Hematopoietic multipotent progenitor cell treated with erythropoietin and hydrocortisone succinate and interleukin-3 and kit ligand, for 17 days (in vitro differentiated cells): Measurements from ENCODE around the gene PTPRK.
"Not testable (repeated sequence)": the region's sequence is repeated elsewhere in the genome, so short reads cannot be mapped to it uniquely, and the experiment has no call there.

Experiments used
- DNase-seq: peaks from one replicate; pipeline ENCODE4 v3.0.0-alpha.2; 2015; ENCODE audit warnings: low spot score

Gene PTPRK

DNA sequence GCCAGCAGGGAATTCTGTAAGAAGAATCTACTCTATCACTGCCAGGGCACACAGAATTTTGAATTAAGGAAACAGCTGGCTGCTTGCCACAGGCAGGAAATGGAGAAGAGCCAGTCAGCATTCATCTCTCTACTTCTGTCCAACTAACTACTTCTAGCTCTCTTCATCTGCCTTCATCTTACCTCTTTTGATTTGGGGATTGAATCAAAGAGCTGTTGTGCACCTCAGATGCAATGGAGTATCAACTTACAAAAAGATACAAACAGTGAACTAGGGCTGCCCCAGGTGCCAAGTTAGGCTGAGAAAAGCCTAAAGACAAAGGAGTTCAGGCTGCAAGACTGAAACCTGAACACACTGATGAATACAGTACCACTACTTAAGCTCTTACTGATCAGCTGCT, 82.0 kb downstream of the PTPRK start:
- no peak for DNase-seq

- no peak for DNase-seq
These were observed 82.7 kb downstream of the PTPRK start for GRCh38 chr6:128437685-128438084.

DNA sequence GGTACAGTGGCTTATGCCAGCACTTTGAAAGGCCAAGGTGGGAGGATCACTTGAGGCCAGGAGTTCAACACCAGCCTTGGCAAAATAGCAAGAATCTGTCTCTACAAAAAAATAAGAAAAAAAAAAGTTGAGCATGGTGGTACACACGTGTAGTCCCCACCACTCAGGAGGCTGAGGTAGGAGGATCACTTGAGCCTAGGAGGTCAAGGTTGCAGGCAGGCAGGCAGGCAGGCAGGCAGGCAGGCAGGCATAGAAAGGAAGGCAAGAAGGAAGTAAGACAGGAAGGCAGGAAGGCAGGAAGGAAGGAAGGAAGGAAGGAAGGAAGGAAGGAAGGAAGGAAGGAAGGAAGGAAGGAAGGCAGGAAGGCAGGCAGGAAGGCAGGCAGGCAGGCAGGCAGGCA, 85.6 kb downstream of the PTPRK start:
- not testable (repeated sequence) for DNase-seq

GRCh38 chr6:128432394-128432793, 88.0 kb downstream of the PTPRK start:
- DNase-seq: no peak

- no peak for DNase-seq
These were observed 93.3 kb downstream of the PTPRK start for GRCh38 chr6:128427139-128427538.

GRCh38 chr6:128425856-128426255, 94.5 kb downstream of the PTPRK start:
- no peak for DNase-seq

GRCh38 chr6:128422871-128423270, 97.5 kb downstream of the PTPRK start:
- DNase-seq: no peak

GRCh38 chr6:128422200-128422599, 98.2 kb downstream of the PTPRK start:
- DNase-seq: no peak

DNA sequence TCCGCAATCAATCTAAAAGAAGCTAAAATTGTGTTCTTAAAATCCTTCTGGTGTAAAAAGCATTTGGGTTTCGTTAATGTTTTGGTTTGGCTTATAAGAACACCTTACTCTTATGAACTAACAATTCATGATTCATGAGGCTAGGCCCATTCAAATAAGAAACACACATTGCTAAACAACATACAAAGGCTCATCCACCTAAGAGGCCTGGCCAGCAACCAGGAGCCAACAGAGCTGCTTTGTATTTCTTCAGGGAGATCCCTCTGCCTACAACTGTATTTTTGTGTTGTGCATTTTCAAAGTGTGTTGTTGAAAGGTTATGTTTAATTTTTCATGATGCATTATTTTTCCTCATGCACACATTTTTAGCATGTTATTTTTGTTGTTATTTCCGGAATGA, 98.6 kb downstream of the PTPRK start:
- no peak for DNase-seq

DNA sequence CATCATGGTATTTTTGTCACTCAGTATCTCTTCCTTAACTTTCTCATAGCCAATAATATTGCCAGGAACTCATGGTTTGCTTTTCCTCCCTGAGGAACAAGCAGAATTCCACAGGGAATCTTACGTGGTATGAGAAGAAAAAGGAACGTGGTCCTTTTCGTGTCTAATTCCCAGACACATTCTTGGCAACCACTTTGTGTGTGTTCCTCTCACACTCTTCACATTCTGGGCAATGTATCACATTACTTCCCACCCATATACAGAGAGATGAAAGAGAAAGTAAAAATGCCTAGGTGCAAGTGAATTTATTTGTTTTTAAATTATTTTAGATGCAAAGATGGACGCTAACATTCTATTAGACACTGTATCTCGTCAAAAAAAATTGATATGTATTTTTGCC, 102.7 kb downstream of the PTPRK start:
- no peak for DNase-seq

GRCh38 chr6:128415387-128415786, 105.0 kb downstream of the PTPRK start:
- DNase-seq: no peak

GRCh38 chr6:128414943-128415342, 105.5 kb downstream of the PTPRK start:
- DNase-seq: no peak

GRCh38 chr6:128413291-128413690, 107.1 kb downstream of the PTPRK start:
- no peak for DNase-seq

GRCh38 chr6:128412680-128413079, 107.7 kb downstream of the PTPRK start:
- DNase-seq: no peak

- no peak for DNase-seq
These were observed 109.8 kb downstream of the PTPRK start for GRCh38 chr6:128410584-128410983.

DNA sequence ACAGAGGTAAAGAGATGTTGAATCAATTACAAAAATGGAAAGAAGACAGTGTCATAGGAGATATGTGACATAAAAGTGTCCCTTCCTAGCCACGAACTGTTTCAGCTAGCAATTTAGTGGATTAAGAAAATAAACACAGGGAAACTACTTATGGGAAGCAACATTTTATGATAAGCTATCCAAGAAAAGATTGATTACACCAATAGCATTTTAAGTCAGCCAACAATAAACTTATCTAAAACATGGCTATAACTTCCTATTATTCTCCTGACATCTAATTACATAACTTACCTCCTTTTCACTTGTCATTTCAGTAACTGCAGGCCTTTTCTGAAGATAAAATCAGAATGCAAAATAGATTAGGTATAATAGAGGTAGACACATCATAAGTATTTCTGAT, 111.4 kb downstream of the PTPRK start:
- no peak for DNase-seq

- no peak for DNase-seq
These were observed 113.9 kb downstream of the PTPRK start for GRCh38 chr6:128406453-128406852.

- DNase-seq: no peak
These were observed 116.6 kb downstream of the PTPRK start for GRCh38 chr6:128403618-128404444.

DNA sequence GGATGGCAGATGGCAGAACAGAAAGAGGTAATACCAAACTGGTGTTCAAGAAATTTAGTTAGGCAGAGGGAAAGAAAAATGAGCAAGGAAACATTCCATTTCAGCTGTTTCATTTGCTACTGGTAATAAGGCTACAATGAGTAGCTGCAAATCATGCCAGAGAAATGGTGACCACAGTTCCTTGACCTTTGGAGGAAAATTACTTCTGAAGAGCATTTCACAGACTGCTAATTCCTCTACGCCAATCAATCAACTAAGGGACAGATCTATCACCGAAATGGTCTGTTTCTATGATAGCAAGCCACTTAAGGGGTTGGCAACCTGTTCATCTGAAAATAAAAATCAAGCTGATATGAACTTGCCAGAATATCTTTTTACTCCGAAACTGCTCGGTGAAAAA, 119.5 kb downstream of the PTPRK start:
- no peak for DNase-seq

GRCh38 chr6:128397996-128398395, 122.4 kb downstream of the PTPRK start:
- no peak for DNase-seq

- DNase-seq: no peak
These were observed 124.8 kb downstream of the PTPRK start for GRCh38 chr6:128395596-128395995.

DNA sequence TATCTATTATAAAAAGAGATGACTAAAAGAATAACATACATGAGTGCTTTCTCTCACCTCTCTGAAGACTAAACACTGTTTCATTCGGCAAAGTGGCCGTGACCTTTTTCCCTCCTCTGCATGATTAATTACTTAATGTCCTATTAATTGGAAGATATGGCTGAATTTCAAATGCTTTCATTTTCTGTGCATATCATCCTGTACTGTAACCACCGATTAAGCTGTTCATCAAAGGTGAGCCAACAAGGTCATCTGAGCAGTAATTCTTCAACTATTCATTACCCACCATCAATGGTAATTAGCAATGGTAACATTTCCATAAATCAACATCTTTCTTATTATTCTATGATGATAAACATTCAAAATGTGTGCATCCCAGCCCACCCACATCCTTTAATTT, 125.2 kb downstream of the PTPRK start:
- DNase-seq: no peak

DNA sequence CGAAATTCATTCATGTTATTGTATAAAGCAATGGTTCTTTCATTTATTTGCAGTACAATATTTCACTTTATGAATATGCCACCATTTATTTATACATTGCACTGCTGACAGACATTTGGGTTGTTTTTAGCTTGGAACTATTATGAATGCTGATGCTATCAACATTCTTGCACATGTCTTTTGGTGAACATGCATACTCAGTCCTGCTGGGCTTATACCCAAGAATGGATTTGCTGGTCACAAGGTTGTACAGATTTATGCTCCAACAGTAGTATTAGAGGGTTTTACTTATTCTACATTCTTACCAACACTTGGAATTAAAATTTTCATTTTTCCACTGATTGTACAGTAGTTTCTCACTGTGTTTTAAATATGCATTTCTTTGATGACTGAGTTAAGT, 126.2 kb downstream of the PTPRK start:
- DNase-seq: no peak

DNA sequence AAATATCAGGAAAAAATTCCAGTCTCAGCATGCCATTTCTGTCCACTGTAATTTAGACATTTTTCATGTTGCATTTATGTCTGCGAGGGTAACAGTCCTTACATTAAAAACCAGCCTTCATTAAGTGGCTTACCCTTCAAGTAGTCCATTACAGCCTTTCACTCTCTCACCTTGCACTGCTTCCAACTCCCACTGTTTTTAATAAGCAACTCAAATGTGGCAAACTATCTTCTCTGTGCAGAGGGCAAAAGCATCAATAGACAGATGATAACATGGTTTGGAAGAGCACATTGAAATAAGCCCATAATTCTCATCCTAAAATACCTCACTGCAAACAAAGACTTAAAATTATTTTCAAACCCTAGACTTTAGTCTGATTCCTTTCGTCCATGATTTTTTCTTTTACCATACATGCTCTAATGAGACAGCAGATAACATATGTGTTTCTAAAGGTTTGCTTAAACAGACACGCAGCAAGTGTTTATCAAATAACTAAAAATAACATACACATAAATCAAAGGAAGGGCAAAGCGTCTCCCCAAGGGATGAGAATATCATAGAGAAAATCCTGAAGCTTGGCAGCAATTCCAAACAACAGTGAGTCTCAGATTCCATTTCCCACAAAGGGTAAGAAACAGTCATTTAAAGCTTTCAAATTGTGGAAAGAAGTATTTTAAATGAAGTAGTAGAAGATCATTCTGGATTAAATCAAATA, 130.4 kb downstream of the PTPRK start:
- no peak for DNase-seq
